OCI-LY7 (cell line): ENCODE measurements around the gene ACP4. TPM values are rescaled to one million over a fixed set of nuclear protein-coding genes. Genes with fewer than 3 reads are reported as not detected.

Source experiments
- BruUV-seq: library from RNA; stranded (reverse); fragments of 400-500 nt; replicated peaks from 2 replicates; lab custom pipeline; 2021; lab: Mats Ljungman, UMichigan
- CTCF ChIA-PET: fragments of 300-600 bp; sonication (Branson Sonifier 250); formaldehyde crosslinking; loops from one replicate; lab custom pipeline; 2022; ENCODE audit warnings: antibody characterized with exemption; ENCODE audit not compliant: unreplicated experiment; lab: Charles Lee
- POLR2A ChIA-PET: fragments of 300-600 bp; sonication (Branson Sonifier 250); formaldehyde crosslinking; loops from one replicate; lab custom pipeline; 2022; ENCODE audit warnings: antibody characterized with exemption; lab: Charles Lee
- DNase-seq: peaks from one replicate; pipeline ENCODE4 v3.0.0-alpha.2; 2015; ENCODE audit warnings: low spot score
- H2AFZ ChIP-seq: fragments of 200-600 bp; sonication (generic), shearing (Covaris generic); 2 replicates; pipeline ENCODE4 v1.6.1; 2014; ENCODE audit warnings: mild to moderate bottlenecking, antibody characterized with exemption, low read length, moderate library complexity
- H3K27ac ChIP-seq: fragments of 200-600 bp; sonication (generic); 2 replicates; pipeline ENCODE4 v1.5.1; 2014; ENCODE audit warnings: mixed run types, low read depth, mild to moderate bottlenecking, moderate library complexity, low read length, inconsistent platforms; ENCODE audit not compliant: poor library complexity, severe bottlenecking
- H3K36me3 ChIP-seq: fragments of 200-600 bp; sonication (generic); 2 replicates; pipeline ENCODE4 v1.6.1; 2014; ENCODE audit warnings: mild to moderate bottlenecking, antibody characterized with exemption, low read length, moderate library complexity, mixed read lengths; ENCODE audit not compliant: insufficient read depth
- H3K4me1 ChIP-seq: fragments of 200-600 bp; sonication (generic); 2 replicates; pipeline ENCODE4 v1.5.1; 2014; ENCODE audit warnings: mild to moderate bottlenecking, low read length; ENCODE audit not compliant: insufficient read depth, poor library complexity, severe bottlenecking
- H3K4me2 ChIP-seq: fragments of 200-600 bp; sonication (generic); 2 replicates; pipeline ENCODE4 v1.6.1; 2014; ENCODE audit warnings: mild to moderate bottlenecking, low read length
- H3K4me3 ChIP-seq: fragments of 200-600 bp; sonication (generic); 2 replicates; pipeline ENCODE4 v1.5.1; 2014; ENCODE audit warnings: mild to moderate bottlenecking, low read depth, low read length; ENCODE audit not compliant: poor library complexity, severe bottlenecking
- H3K79me2 ChIP-seq: fragments of 200-600 bp; sonication (generic); 2 replicates; pipeline ENCODE4 v1.6.1; 2016; ENCODE audit warnings: low read depth, mild to moderate bottlenecking, low read length, moderate library complexity, mixed read lengths; ENCODE audit not compliant: insufficient read depth
- H3K9me2 ChIP-seq: fragments of 200-600 bp; sonication (generic); 2 replicates; pipeline ENCODE4 v1.6.1; 2016; ENCODE audit warnings: mild to moderate bottlenecking, low read length, mixed read lengths; ENCODE audit not compliant: insufficient read depth
- H3K9me3 ChIP-seq: fragments of 200-600 bp; sonication (generic); 2 replicates; pipeline ENCODE4 v1.6.1; 2014; ENCODE audit warnings: mild to moderate bottlenecking, mixed run types, low read length, mixed read lengths
- H4K20me1 ChIP-seq: fragments of 200-600 bp; sonication (generic); 2 replicates; pipeline ENCODE4 v1.6.1; 2014; ENCODE audit warnings: mild to moderate bottlenecking, antibody characterized with exemption, low read length, moderate library complexity, mixed read lengths; ENCODE audit not compliant: insufficient read depth
- CTCF ChIP-seq: fragments of 200-600 bp; sonication (generic); conservative IDR thresholded peaks from 2 replicates; pipeline ENCODE4 v1.5.1; 2014; ENCODE audit warnings: mild to moderate bottlenecking, antibody characterized with exemption, low read length, moderate library complexity, mixed read lengths
- EZH2phosphoT487 ChIP-seq: fragments of 200-600 bp; sonication (generic); IDR thresholded peaks from 2 replicates; pipeline ENCODE4 v1.6.1; 2018; ENCODE audit warnings: low read depth, borderline replicate concordance, mild to moderate bottlenecking, mixed run types, antibody characterized with exemption, low read length, moderate library complexity, mixed read lengths
- intact Hi-C: fragments of 100-400 bp; cut with micrococcal nuclease; formaldehyde crosslinking; loops from one replicate; pipeline ENCODE4 v1.10.0; 2022; ENCODE audit not compliant: unreplicated experiment
- total RNA-seq, 2 experiments: library from RNA; depleted of rRNA in 1 of 2; stranded (reverse); fragments of >200 nt in 1 of 2; shearing (Covaris generic) in 1 of 2; gene quantifications; 2 replicates each; pipeline ENCODE4 v1.2.3, GENCODE V29; 2014 to 2022

ACP4 gene
- total RNA-seq, 2 experiments from 2014 or later: not detected

- H3K9me3 ChIP-seq: no peaks in the 10 kb centered on the region
- no peak overlapping the region for H3K4me3 ChIP-seq
- CTCF ChIA-PET: no interaction called here
- BruUV-seq: TSS peak; percentile 20
- no peaks in the 10 kb centered on the region for H3K79me2 ChIP-seq
- POLR2A ChIA-PET: no interaction called here
- H3K4me2 ChIP-seq: no peak overlapping the region
- peaks cover 8% of the 10 kb centered on the region for H3K4me1 ChIP-seq
- H3K9me2 ChIP-seq: no peaks in the 10 kb centered on the region
- TF ChIP-seq EZH2phosphoT487 (no peak), CTCF (no peak)
- H4K20me1 ChIP-seq: peaks cover 12% of the 10 kb centered on the region; the same call in 1 of the 2 replicates
- H3K36me3 ChIP-seq: peaks cover 37% of the 10 kb centered on the region
- no peak overlapping the region for H3K27ac ChIP-seq
- intact Hi-C loops: no loop called here
- no peak overlapping the region for H2AFZ ChIP-seq
- DNase-seq: no peak
Observed at GRCh38 chr19:50793558-50794065, 3.4 kb downstream of the ACP4 start.

- no peaks in the 10 kb centered on the region for H3K9me2 ChIP-seq
- H2AFZ ChIP-seq: no peak overlapping the region
- H3K4me3 ChIP-seq: no peak overlapping the region
- TF ChIP-seq EZH2phosphoT487 (no peak), CTCF (peak; percentile 2; the same call in 1 of the 2 replicates)
- no peaks in the 10 kb centered on the region for H3K79me2 ChIP-seq
- peaks cover 8% of the 10 kb centered on the region for H3K4me1 ChIP-seq
- DNase-seq: peak; percentile 62
- BruUV-seq: no TSS peak
- peaks cover 16% of the 10 kb centered on the region; the same call in 1 of the 2 replicates for H4K20me1 ChIP-seq
- CTCF ChIA-PET: no interaction called here
- H3K36me3 ChIP-seq: peaks cover 43% of the 10 kb centered on the region
- H3K4me2 ChIP-seq: no peak overlapping the region
- POLR2A ChIA-PET: no interaction called here
- intact Hi-C loops: no loop called here
- peak overlapping the region; percentile 18 for H3K27ac ChIP-seq
- H3K9me3 ChIP-seq: no peaks in the 10 kb centered on the region
Observed at GRCh38 chr19:50794074-50794875, 4.1 kb downstream of the ACP4 start.
